ENCODE measurements around the gene RRBP1. TPM values are rescaled to one million over a fixed set of nuclear protein-coding genes. Genes with fewer than 3 reads are reported as not detected.

Gene RRBP1
- total and polyA plus RNA-seq, 2 donors (not counting 3 experiments of a cell fraction or from before 2014, with no cell fraction given) = 50.3 to 236 TPM

DNA sequence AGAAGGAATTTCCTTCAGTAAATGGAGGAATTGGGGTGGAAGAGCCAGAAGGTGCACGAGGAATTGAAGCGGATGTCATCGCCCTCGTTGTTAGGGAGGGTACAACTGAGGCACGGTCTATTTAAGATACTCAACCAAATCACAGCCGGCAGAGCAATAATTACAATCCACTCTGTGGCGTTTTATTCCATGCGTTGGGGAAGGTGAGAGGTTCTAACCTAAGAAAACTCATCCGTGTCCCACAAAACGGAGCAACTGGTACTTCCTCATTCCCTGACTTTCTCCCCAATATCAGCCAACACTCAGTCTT lies 802 bp upstream of the RRBP1 start:
- POLR2A ChIA-PET = interaction anchor here (0.6 to 2.9 kb wide), 16 partner anchors 8 to 284 kb away, joined by 3 to 20 read pairs (median 4); no protein-coding TSS in a partner anchor
- peaks cover 13% of the 10 kb centered on the region for H3K4me1 ChIP-seq (ENCODE audit: control insufficient read depth, extremely low read depth, insufficient read depth, low read length)
- peak overlapping the region; percentile 15 to 48 (median 42) for H3K4me3 ChIP-seq (replicated peaks in 1 of 3; ENCODE audit: insufficient read depth in 1 of 3, low read depth in 1 of 3, low read length in 3 of 3)
- H3K9me1 ChIP-seq (replicated peaks; ENCODE audit: control insufficient read depth, extremely low read depth, insufficient read depth, low read length) = no peaks in the 10 kb centered on the region
- dilution Hi-C loops (cut with MboI; ENCODE audit: extremely low pct_ligation_motif_present, low sequenced_read_pairs) = no loop called here
- intact Hi-C loops (cut with micrococcal nuclease) = loop anchor here (1.0 to 5.0 kb wide), 10 partner anchors 28 to 604 kb away; partner anchors contain the start of genes BFSP1, DSTN and ZNF133
- BruUV-seq (replicated peaks) = TSS peak; percentile 63
- peaks cover 25 to 33% of the 10 kb centered on the region in 2 experiments for H3K27me3 ChIP-seq (ENCODE audit: control insufficient read depth in 2 of 2, insufficient read depth in 2 of 2, low read length in 2 of 2)
- peaks cover 5% of the 10 kb centered on the region for H4K20me1 ChIP-seq (replicated peaks; ENCODE audit: control insufficient read depth, extremely low read depth, insufficient read depth, low read length)
- CTCF ChIA-PET = interaction anchor here (0.9 to 6.2 kb wide), 43 partner anchors 9 to 316 kb away, joined by 3 to 110 read pairs (median 4); partner anchors contain the start of genes BANF2 and DSTN
- H3K36me3 ChIP-seq (ENCODE audit: control insufficient read depth in 2 of 2, extremely low read depth in 1 of 2, insufficient read depth in 2 of 2, low read length in 2 of 2) = no peaks in the 10 kb centered on the region
- peaks cover 31% of the 10 kb centered on the region for H3K79me2 ChIP-seq (ENCODE audit: control insufficient read depth, insufficient read depth, low read length)
- peak overlapping the region; percentile 10 for H3K9ac ChIP-seq (replicated peaks; ENCODE audit: extremely low read depth, insufficient read depth, low read length)
- no peaks in the 10 kb centered on the region for H3K9me3 ChIP-seq (replicated peaks; ENCODE audit: control insufficient read depth, insufficient read depth, low read length)
- TF ChIP-seq MYC (IDR thresholded peaks at IDR 0.05; ENCODE audit: low read depth, low read length) (no peak), EZH2 (IDR thresholded peaks at IDR 0.05; ENCODE audit: borderline replicate concordance, low read depth, low read length, severe bottlenecking) (no peak), POLR2AphosphoS5 (IDR thresholded peaks at IDR 0.05; ENCODE audit: insufficient read depth, low read depth, low read length) (no peak)
- TF ChIP-seq, protein P1, sequence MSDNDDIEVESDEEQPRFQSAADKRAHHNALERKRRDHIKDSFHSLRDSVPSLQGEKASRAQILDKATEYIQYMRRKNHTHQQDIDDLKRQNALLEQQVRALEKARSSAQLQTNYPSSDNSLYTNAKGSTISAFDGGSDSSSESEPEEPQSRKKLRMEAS (IDR thresholded peaks at IDR 0.05; ENCODE audit: insufficient read depth, insufficient read length) = no peak
- TF ChIP-seq, protein P2, sequence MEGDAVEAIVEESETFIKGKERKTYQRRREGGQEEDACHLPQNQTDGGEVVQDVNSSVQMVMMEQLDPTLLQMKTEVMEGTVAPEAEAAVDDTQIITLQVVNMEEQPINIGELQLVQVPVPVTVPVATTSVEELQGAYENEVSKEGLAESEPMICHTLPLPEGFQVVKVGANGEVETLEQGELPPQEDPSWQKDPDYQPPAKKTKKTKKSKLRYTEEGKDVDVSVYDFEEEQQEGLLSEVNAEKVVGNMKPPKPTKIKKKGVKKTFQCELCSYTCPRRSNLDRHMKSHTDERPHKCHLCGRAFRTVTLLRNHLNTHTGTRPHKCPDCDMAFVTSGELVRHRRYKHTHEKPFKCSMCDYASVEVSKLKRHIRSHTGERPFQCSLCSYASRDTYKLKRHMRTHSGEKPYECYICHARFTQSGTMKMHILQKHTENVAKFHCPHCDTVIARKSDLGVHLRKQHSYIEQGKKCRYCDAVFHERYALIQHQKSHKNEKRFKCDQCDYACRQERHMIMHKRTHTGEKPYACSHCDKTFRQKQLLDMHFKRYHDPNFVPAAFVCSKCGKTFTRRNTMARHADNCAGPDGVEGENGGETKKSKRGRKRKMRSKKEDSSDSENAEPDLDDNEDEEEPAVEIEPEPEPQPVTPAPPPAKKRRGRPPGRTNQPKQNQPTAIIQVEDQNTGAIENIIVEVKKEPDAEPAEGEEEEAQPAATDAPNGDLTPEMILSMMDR (IDR thresholded peaks at IDR 0.05; ENCODE audit: extremely low read depth in 1 of 2, insufficient read depth in 1 of 2, low read depth in 1 of 2, low read length in 2 of 2) = no peak
- DNase-seq (ENCODE audit: low read depth, low spot score) (no peak), FAIRE-seq (no peak)
- H3K27ac ChIP-seq (ENCODE audit: insufficient read depth, low read depth, low read length) = peak overlapping the region; percentile 6
- H3K4me2 ChIP-seq (ENCODE audit: insufficient read depth, low read length) = peak overlapping the region; percentile 33
- peak overlapping the region; percentile 41 for H2AFZ ChIP-seq (ENCODE audit: low read depth, low read length)
